GM21390 (cell line): ENCODE measurements around the gene TCERG1L.
"Not testable (repeated sequence)": the region's sequence is repeated elsewhere in the genome, so short reads cannot be mapped to it uniquely, and the experiment has no call there.

Experiments used
- ATAC-seq: cut with Tn5 transposase; IDR thresholded peaks from one replicate; pipeline ENCODE4 v1.9.1; 2021; ENCODE audit not compliant: unreplicated experiment

TCERG1L gene

GRCh38 chr10:131174211-131174565 lies 137.3 kb downstream of the TCERG1L start:
- ATAC-seq: no peak

- no peak for ATAC-seq
Observed at GRCh38 chr10:131173484-131174210, 137.9 kb downstream of the TCERG1L start.

- ATAC-seq: no peak
Observed at GRCh38 chr10:131172433-131172832, 139.1 kb downstream of the TCERG1L start.

- ATAC-seq: no peak
Observed at GRCh38 chr10:131169146-131169545, 142.4 kb downstream of the TCERG1L start.

GRCh38 chr10:131168238-131168875 lies 143.2 kb downstream of the TCERG1L start:
- no peak for ATAC-seq

- no peak for ATAC-seq
Observed at GRCh38 chr10:131167036-131167860, 144.3 kb downstream of the TCERG1L start.

GRCh38 chr10:131166486-131166885 lies 145.0 kb downstream of the TCERG1L start:
- no peak for ATAC-seq

GRCh38 chr10:131165092-131165491 lies 146.4 kb downstream of the TCERG1L start:
- no peak for ATAC-seq

- no peak for ATAC-seq
Observed at GRCh38 chr10:131162866-131163843, 148.4 kb downstream of the TCERG1L start.

- no peak for ATAC-seq
Observed at GRCh38 chr10:131162211-131162610, 149.3 kb downstream of the TCERG1L start.

- no peak for ATAC-seq
Observed at GRCh38 chr10:131161087-131161486, 150.4 kb downstream of the TCERG1L start.

GRCh38 chr10:131160219-131160875 lies 151.2 kb downstream of the TCERG1L start:
- ATAC-seq: no peak

GRCh38 chr10:131159771-131160170 lies 151.8 kb downstream of the TCERG1L start:
- no peak for ATAC-seq

- ATAC-seq: no peak
Observed at GRCh38 chr10:131158695-131159094, 152.8 kb downstream of the TCERG1L start.

GRCh38 chr10:131157899-131158298 lies 153.6 kb downstream of the TCERG1L start:
- ATAC-seq: no peak

GRCh38 chr10:131155876-131156230 lies 155.7 kb downstream of the TCERG1L start:
- ATAC-seq: no peak

- ATAC-seq: no peak
Observed at GRCh38 chr10:131155218-131155875, 156.2 kb downstream of the TCERG1L start.

GRCh38 chr10:131154306-131155025 lies 157.1 kb downstream of the TCERG1L start:
- no peak for ATAC-seq

- not testable (repeated sequence) for ATAC-seq
Observed at GRCh38 chr10:131152456-131152855, 159.1 kb downstream of the TCERG1L start.
